ENCODE data around the gene THOC5.
A peak's percentile ranks its signal among the peaks of the same experiment; 100 is the strongest.

GRCh38 chr22:29503811-29504372, 49.7 kb downstream of the THOC5 start:
- TF ChIP-seq CTCF (IDR thresholded peaks at IDR 0.05) = no peak
- no peak for TF ChIP-seq POLR2A (IDR thresholded peaks at IDR 0.05; ENCODE audit: low read depth)
- peak in 1 of 2 donors; percentile 10 for TF ChIP-seq POLR2AphosphoS5 (IDR thresholded peaks at IDR 0.05)
- no peak for TF ChIP-seq EP300 (IDR thresholded peaks at IDR 0.05)

Measured in esophagus muscularis mucosa (tissue), 4 donors.